Left lobe of liver (tissue), 2 donors: ENCODE data around the gene SEC23IP. TPM values are rescaled to one million over a fixed set of nuclear protein-coding genes. Genes with fewer than 3 reads are reported as not detected.
A peak's percentile ranks its signal among the peaks of the same experiment; 100 is the strongest.
"Not testable (repeated sequence)": the region's sequence is repeated elsewhere in the genome, so short reads cannot be mapped to it uniquely, and the experiment has no call there.

Source experiments
- ATAC-seq: fragments of 200-7000 bp; cut with Tn5 transposase; one replicate; pipeline ENCODE4 v1.9.1; 2020; ENCODE audit warnings: mild to moderate bottlenecking, moderate library complexity
- DNase-seq: peaks from one replicate; pipeline ENCODE4 v3.0.0-alpha.2; 2020; ENCODE audit warnings: low spot score
- total RNA-seq: library from RNA; stranded (reverse); gene quantifications from one replicate; pipeline ENCODE4 v1.2.1, GENCODE V29; 2021
- donor health status: DM: no; HTN: no; CAD: no; lungs with moderate emphysema.
- donor health status: DM: no; HTN: yes; CAD: no.

Gene SEC23IP
- total RNA-seq, 1 donor from 2014 or later, result 24.0 TPM

DNA sequence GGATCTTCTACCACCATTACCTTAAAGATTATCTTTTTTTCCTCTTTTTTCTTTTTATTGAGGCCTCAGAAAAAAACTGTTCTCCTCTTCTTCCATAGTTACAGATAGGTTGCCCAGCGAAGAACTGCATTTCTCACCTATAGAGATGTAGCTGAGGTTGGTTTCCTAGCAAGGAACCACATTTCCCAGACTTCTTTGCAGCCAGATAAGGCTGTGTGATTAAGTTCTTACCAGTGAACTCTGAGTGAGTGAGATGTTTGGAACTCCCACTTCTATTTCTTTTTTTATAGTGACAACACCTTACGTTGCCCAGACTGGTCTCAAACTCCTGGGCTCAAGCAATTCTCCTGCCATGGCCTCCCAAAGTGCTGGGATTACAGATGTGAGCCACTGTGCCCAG is 14.0 kb upstream of the SEC23IP start:
- no peak for ATAC-seq
- DNase-seq, result no peak

DNA sequence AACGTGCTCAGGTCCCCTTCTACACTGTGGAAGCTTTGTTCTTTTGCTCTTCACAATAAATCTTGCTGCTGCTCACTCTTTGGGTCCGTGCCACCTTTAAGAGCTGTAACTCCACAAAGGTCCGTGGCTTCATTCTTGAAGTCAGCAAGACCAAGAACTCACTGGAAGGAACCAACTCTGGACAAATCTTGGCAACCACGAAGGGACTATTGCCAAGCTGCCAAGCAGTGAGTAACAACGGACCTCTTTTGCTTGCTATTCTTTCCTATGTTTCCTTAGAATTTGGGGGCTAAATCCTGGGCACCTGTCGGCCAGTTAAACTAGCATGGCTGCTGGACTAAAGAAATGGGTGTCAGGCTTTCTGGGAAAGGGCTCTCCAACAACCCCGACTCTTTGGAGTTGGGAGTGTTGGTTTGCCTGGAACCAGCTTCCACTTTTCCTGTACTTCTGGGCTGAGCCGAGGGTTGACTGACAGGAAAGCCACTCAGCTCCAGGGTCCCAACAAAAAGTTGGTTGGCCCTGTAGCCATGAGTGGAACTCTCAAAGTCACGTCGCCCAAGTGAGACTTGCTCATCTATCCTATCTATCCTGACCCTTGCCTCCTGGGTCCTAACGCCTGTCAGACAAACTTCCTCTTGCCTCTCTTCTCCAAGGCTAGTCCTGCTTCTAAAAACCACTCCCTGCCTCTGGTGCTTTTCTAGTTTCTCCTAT is 8.5 kb upstream of the SEC23IP start:
- not testable (repeated sequence) for ATAC-seq, DNase-seq

DNA sequence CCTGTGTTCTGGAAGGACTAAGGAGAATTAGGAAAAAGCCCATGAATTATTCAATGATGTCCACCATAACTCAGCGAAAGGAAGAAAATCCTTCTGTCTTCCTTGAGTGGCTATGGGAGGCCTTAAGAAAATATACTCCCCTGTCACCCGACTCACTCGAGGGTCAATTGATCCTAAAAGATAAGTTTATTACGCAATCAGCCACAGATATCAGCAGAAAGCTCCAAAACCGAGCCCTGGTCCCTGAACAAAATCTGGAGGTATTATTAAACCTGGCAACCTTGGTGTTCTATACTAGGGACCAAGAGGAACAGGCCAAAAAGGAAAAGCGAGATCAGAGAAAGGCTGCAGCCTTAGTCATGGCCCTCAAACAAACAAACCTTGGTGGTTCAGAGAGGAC is 6.5 kb upstream of the SEC23IP start:
- ATAC-seq, DNase-seq: not testable (repeated sequence)

DNA sequence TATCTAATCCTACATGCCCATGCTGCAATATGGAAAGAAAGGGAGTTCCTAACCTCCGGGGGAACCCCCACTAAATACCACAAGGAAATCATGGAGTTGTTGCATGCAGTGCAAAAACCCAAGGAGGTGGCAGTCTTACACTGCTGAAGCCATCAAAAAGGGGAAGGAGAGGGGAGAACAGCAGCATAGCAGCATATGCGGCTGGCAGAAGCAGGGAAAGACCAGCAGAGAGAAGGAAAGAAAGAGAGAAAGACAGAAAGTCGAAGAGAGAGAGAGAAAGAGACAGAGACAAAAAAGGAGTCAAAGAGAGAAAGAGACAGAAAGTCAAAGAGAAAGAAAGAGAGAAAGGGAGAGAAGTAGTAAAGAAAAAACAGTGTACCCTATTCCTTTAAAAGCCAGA is 3.8 kb upstream of the SEC23IP start:
- not testable (repeated sequence) for ATAC-seq, DNase-seq

DNA sequence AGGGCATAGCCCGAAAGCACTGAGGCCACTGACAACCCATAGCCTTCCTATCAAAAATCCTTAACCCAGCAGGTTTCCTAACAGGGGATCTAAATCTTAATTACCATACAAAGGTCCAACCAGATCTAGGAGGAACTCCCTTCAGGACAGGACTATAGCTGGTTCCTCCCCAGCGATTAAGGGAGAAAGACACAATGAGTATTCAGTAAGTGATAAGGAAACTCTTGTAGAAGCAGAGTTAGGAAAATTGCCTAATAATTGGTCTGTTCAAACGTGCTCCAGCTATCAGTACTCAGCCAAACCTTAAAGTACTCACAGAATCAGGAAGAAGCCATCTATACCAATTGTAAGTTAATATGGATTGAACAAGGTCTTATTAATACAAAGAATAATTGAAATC is 3.3 kb upstream of the SEC23IP start:
- not testable (repeated sequence) for ATAC-seq, DNase-seq

DNA sequence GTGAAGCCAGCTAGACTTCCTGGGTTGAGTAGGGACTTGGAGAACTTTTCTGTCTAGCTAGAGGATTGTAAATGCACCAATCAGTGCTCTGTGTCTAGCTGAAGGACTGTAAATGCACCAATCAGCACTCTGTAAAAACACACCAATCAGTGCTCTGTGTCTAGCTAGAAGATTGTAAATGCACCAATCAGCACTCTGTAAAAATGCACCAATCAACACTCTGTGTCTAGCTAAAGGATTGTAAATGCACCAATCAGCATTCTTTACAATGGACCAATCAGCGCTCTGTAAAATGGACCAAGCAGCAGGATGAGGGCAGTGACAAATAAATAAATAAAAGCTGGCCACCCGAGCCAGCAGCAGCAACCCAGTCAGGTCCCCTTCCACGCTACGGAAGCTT is 2.2 kb upstream of the SEC23IP start:
- DNase-seq, ATAC-seq: not testable (repeated sequence)

DNA sequence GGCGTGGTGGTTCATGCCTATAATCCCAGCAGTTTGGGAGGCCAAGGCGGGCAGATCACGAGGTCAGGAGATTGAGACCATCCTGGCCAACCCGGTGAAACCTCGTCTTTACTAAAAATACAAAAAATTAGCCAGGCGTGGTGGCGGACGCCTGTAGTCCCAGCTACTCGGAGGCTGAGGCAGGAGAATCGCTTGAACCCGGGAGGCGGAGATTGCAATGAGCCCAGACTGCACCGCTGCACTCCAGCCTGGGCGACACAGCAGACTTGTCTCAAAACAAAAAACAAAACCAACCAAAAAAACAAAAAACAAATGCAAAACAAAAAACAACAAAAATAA is 712 bp upstream of the SEC23IP start:
- DNase-seq, ATAC-seq: not testable (repeated sequence)

DNA sequence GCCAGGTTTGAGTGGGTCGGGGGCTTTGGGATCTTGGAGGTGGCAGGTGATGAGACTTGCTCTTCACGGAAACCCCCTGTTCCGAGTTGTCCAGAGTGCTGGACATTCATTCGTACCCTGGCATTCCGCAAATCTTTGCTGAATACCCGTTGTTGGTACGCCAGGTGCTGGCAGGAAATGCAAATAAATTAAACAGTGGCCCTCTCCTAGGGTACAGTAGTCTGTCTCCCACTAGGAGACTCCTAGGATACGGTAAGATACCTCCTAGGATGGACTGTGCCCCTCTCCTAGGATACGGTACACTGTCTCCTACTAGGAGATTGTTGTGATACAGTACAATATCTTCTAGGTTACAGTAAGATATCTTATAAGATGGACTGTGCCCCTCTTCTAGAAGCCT is 544 bp downstream of the SEC23IP start:
- DNase-seq (no peak), ATAC-seq (no peak)

DNA sequence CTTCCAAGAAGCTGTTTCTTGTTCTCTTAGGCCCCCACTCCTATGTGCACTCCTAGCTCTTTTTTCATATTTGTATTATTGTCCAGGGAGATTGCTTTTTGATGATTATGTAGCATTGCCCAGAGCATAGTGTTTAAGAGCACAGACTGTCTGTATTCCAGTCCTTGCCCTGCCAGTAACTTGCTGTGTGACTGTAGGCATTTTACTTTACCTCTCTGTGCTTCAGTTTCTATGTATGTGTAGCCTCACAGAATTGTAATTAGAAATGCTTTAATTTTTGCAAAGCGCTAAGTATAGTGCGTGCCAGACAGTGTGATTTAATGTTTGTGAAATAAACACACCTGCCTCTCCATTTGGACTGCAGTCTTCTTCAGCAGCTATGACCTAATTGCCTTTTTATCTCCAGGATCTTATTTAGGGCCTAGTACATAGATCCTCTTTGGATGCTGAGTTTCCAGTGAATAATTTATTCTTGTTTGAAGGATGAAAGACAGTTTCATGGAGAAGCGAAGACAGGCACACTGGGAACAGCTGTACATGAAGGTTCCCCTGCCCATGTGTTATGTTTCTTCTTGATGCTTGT is 1.4 kb downstream of the SEC23IP start:
- DNase-seq (no peak), ATAC-seq (no peak)

DNA sequence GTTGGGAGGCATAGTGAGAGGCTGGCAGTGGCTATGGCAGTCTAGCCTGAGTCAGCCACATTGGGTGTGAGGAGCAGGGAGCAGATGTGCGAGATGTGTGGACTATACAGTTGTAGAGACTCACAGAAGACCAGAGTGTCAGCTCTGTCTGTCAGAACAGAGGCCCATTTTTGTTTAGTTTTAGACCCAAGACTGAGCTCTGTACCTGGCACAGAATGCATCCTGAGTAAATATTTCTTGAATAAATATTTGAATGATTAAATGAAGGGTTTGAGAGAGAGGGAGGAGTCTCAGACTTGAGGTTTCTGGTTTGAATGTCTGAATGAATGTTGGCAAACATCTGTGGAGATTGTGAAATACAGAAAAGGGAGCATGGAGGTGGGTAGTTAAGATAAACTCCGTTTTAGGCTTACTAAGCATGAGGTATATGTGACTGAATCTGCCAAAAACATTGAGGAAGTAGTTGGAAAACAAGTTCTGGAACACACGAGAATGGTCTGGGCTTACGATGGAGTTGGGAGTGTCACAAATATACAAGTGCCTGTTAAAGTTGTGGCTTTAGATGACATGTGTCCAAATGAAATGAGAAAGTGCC is 3.6 kb downstream of the SEC23IP start:
- no peak for DNase-seq
- peak; percentile 16 for ATAC-seq

DNA sequence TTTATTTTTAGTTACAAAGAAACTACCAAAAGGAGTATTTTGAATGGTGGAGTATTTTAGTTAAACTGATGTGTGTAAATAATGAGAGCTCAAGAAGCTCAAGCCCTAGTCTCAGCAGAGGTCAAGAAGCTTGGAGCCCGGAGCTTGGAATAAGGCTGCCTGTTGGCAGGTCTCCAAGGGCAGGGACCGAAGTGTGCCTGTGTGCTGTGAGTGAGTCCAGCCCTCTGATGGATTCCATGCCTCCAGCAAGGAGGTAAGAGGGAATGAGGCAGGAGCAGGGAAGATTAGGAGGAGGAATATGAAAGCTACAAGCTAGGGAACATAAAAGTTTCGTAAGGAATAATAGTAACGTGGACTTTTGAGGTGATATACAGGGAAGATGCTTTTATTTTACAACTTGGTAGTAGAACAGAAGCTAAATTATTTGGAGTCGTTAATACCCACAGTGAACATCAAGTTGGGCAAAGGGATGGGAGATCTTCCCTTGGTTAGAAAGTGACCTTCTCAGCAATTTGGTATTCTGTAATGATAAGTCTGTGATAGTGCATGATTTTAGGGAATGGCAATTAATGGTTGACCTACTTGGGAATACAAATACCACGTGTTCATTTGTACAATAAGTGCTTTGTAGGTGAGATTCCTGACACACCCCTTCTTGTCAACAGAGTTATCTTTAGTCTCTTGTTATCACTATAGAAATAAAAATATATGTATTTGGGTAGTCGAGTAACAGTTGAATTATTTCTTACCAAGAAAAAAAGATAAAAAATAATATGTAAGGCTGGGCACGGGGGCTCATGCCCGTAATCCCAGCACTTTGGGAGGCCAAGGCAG is 4.6 kb downstream of the SEC23IP start:
- DNase-seq, result peak; percentile 66
- ATAC-seq, result peak; percentile 16

DNA sequence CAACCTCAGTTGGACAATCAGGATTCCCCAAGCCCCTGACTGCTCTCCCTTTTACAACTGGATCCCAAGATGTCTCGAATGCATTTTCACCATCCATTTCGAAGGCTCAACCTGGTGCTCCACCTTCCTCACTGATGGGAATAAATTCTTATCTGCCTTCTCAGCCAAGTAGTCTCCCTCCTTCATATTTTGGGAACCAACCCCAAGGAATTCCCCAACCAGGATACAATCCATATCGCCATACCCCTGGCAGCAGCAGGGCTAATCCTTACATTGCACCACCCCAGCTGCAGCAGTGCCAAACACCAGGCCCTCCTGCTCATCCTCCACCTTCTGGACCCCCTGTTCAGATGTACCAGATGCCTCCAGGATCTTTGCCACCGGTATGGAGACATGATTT is 6.0 kb downstream of the SEC23IP start:
- DNase-seq, result no peak
- ATAC-seq, result no peak

DNA sequence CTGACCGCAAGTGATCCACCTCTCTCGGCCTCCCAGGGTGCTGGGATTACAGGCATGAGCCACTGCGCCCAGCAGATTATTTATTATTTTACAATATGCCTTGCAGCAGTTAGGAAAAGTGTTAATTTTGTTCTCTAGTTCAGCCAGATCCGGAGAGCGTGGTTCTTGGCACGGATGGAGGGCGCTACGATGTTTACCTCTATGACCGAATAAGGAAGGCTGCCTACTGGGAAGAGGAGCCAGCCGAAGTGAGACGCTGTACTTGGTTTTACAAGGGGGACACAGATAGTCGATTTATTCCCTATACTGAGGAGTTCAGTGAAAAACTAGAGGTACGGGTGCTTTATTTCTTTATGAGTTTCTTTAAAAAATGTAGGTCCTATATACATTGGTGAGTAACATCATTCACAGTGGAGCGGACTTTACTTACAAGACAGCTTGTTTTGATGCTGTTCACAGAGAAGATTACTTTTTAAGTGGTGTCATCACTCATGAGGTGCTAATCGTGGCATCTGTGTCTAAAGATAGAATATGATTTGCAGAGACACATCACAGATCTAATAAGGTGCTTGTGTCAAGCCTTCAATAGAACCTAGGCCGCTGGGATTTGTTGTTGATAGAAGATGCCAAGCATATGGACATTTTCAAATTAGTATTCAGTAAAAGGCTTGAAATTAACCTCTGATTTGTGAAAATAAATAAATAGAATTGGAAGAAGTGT is 11.6 kb downstream of the SEC23IP start:
- no peak for ATAC-seq
- DNase-seq, result no peak

DNA sequence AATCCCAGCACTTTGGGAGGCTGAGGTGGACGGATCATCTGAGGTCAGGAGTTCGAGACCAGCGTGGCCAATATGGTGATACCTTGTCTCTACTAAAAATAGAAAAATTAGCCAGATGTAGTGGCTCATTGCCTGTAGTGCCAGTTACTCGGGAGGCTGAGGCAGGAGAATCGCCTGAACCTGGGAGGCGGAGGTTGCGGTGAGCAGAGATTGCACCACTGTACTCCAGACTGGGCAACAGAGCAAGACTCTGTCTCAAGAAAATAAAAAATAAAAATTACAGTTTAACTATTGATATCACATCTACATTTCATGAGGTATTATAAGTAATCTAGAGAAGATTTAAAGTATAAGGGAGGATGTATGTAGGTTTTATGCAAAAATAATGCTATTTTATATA is 15.2 kb downstream of the SEC23IP start:
- not testable (repeated sequence) for ATAC-seq, DNase-seq

DNA sequence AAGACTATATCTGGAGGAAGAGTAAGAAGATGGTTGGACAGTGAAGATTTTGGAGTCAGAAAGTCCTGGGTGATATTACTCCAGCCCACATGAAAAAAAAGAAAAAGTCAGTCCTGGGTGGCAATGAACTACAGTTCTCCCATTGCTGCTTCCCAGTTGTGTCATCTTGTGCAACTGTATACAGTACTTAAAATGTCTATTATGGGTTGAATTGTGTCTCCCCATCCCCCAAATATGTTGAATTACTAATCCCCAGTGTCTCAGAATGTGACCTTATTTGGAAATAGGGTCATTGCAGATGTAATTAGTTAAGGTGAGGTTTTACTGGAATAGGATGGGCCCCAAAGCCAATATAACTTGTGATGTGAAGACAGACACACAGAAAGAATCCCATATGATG is 15.6 kb downstream of the SEC23IP start:
- no peak for ATAC-seq
- DNase-seq, result no peak

DNA sequence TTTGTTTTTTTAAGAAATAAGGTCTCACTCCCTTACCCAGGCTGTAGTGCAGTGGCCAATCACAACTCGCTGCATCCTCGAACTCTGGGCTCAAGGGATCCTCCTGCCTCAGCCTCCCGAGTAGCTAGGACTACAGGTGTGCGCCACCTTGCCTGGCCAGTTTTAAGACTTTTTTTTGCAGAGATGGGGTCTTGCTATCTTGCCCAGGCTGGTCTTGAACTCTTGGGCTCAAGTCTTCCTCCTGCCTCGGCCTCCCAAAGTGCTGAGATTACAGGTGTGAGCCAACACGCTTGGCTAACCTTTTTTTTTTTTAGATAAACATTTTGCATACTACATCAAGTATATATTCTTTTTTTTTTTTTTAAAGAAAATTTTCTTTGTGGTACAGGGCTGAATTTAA is 18.2 kb downstream of the SEC23IP start:
- ATAC-seq (no peak), DNase-seq (no peak)

DNA sequence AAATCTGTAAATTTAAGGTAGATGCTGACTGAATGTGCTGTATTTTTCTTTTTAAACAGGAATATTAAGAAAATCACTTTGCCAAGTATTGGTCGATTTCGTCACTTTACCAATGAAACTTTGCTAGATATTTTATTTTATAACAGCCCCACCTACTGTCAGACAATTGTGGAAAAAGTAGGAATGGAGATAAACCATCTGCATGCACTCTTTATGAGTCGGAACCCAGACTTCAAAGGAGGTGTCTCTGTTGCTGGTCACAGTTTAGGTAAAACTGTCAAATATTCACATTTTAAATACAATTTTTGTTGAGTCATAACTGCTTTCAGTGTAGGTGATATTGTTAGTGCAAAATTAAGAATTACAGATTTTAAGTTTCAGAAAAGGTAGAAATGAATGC is 25.2 kb downstream of the SEC23IP start:
- ATAC-seq (no peak), DNase-seq (no peak)

DNA sequence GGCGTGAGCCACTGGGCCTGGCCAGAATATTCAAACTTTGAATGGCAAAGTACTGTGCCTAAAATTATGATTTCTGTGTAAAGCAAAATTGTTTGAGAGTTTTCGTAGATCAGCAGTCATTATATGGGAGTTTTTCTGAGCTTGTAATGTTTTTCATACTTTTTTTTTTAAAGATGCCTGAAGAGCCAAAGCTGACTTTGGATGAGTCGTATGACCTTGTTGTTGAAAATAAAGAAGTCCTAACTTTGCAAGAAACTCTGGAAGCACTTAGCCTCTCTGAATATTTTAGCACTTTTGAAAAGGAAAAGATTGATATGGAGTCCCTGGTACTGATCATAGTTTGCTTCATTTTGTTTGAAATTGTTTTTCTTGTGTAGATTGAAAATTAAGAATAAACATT is 26.7 kb downstream of the SEC23IP start:
- ATAC-seq (no peak), DNase-seq (no peak)

DNA sequence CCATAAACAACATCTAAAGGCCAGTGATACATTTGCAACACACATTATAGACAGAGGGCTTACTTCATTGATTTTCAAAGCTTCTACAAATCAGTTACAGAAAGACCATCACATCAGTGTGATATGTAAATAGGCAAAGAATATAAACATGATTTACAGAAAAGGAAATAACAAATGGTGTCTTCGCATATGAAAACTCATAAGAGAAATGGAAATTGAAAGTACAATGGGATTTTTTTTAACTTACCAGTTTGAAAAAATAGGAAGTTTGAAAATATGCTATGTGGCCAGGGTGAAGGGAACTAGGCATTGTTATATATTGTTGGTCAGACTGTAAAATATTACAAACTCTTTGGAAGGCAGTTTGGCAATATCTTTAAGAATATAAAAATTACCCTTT is 27.3 kb downstream of the SEC23IP start:
- no peak for ATAC-seq
- no peak for DNase-seq

DNA sequence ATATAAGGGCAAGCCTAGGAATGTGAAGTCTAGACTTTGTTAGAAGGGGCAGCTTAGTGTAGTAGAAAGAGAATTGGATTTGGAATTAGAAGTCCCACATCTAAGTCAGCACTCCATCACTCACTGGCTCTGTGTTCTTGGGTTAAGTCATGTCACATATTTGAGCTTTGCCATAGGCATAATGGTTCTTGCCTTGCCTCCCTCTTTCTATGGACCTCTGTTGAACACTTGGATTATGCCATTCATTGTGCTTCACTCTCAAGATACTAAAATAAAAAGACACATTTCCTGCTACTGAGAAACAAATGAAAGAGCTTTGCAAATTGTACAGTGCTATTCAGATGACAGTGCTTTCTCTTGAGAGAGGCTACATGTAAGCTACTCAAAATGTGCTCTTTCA is 35.9 kb downstream of the SEC23IP start:
- ATAC-seq (no peak), DNase-seq (no peak)

DNA sequence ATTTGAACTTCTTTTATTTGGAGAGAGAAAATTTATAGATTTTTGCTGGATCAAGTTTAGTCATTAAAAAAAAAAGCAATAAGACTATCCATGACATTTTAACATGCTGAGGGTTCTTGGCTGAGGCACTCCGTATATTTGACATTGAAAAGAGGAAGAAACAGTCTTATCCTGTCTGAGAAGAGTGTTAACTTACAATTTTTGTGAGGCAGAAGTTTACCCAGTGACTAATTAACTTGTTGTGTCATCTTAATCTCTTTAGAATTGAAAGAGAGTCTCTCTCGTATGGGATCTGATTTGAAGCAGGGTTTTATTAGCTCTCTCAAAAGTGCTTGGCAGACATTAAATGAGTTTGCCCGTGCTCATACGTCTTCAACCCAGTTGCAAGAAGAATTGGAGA is 39.3 kb downstream of the SEC23IP start:
- DNase-seq (no peak), ATAC-seq (no peak)
